ENCODE measurements around the gene FBXO34.
"Not testable (repeated sequence)": the region's sequence is repeated elsewhere in the genome, so short reads cannot be mapped to it uniquely, and the experiment has no call there.

The FBXO34 gene

GRCh38 chr14:55309761-55310365 is 38.6 kb downstream of the FBXO34 start:
- DNase-seq (ENCODE audit: low read depth) = no peak

- DNase-seq (ENCODE audit: low read depth) = not testable (repeated sequence)
These were observed 41.3 kb downstream of the FBXO34 start for GRCh38 chr14:55312379-55313030.

GRCh38 chr14:55313480-55313879 is 42.3 kb downstream of the FBXO34 start:
- DNase-seq (ENCODE audit: low read depth) = no peak

GRCh38 chr14:55314449-55314848 is 43.2 kb downstream of the FBXO34 start:
- no peak for DNase-seq (ENCODE audit: low read depth)

GRCh38 chr14:55316564-55316963 is 45.3 kb downstream of the FBXO34 start:
- DNase-seq (ENCODE audit: low read depth) = no peak

DNA sequence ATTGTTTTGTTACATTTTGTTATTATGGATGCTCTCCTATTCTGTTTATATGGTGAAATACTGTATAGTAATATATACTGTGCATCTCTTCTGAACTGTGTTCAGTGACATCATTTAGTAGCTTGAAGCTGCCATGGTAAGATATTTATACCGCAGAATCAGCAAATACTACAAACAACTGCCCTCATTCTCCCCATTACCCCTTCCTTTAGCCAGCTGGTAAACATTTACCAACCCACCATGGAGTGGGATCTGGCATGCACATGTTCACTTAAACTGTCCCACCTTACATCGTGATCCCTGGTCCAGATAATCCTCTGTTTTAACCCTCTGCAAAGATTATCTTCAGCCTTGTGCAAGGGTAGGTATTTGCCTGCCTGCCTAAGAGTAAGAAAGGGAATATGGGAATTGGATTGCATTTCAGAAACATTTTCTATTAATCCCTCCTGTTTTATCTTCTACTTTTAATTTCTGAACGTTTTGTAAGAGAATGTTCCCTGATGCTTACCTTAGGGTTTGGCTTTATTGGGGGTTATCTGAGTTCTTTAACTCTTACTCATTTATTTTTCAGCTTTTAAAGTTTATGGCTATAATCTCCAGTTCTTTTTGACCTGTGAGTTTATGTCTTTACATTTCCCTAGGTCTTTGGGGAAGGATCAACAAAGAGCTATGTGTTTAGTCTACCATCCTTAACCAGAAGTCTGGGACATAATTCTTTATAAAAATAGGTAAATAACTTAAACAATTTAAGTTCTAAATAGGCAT is 46.5 kb downstream of the FBXO34 start:
- no peak for DNase-seq (ENCODE audit: low read depth)

DNA sequence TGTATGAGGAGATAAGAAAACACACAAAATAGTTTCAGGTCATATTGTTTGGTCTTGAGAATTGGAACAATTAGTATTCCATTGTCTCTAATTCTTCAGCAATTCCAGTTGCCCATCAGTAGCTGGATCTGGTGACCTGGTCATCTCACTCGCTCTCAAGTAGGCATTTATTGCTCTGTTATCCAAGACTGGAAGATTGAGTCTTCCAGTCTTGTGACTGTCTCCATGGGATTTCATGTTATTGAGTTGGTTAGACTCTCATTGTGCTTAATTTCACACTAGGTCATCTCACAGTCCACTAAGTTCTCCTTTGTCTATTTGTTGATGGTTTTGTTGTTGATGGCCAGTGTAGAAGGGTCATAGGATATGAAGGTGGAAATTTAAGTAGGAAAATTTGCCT is 47.5 kb downstream of the FBXO34 start:
- DNase-seq (ENCODE audit: low read depth) = no peak

GRCh38 chr14:55323910-55324309 is 52.7 kb downstream of the FBXO34 start:
- DNase-seq (ENCODE audit: low read depth) = no peak

DNA sequence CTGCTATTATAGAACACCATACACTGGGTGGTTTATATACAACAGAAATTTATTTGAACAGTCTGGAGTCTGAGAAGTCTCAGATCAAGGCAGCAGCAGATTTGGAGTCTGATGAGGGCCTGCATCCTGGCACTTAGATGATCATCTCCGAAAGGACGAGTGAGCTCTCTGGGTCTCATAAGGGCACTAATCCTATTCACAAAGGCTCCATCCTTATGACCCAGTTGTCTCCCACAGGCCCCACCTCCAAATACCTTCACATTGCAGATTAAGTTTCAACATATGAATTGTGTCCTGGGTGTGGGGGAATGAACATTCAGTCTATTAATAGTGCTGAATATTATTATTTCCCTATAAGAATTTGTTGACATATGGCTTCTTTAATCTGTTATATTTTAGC is 53.6 kb downstream of the FBXO34 start:
- DNase-seq (ENCODE audit: low read depth) = no peak

- DNase-seq (ENCODE audit: low read depth) = no peak
These were observed 56.0 kb downstream of the FBXO34 start for GRCh38 chr14:55327179-55327578.

DNA sequence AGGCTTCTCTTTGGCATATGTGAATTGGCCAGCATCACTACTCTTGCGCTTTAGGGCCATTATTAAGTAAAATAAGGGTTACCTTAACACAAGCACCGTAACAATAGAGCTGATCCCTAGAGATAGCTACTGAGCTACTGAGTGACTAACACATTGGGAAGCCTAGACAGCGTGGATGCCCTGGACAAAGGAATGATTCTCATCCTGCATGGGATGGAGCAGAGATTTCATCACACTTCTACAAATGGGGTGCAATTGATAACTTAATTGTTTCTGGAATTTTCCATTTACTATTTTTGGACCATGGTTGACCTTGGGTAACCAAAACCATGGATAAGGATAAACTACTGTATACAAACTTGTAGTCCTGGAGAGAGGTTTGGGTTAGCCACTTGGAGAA is 57.1 kb downstream of the FBXO34 start:
- DNase-seq (ENCODE audit: low read depth) = peak; percentile 27

DNA sequence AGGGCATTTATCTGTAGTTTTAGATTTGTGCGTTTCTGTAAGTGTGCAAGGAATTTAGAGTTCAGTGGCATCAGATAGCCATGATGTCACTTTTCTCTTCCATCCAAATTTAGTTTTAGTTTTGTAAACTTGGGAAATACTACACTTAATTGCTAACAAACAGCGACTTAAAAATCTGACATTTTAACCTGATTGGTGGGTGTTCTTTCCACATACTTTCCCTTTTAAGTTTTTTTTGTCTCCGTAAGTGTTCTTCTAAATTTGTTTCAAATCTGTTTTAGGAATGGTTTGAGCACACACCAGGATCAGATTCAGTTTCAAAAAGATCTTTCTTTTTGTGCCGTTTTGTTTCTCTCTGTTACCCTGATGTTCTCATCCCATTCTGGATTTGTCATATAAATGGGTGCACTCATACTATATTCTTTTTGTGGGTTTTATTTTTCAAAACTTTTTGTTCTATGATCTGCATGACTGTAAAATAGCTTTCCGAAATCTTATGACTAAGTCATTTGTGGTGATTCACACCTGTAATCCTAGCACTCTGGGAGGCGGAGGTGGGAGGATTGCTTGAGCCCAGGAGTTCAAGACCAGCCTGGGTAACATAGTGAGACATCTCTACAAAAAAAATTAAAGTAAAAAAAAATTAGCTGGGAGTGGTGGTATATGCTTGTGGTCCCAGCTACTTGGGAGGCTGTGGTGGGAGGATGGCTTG is 58.9 kb downstream of the FBXO34 start:
- DNase-seq (ENCODE audit: low read depth) = peak; percentile 41

DNA sequence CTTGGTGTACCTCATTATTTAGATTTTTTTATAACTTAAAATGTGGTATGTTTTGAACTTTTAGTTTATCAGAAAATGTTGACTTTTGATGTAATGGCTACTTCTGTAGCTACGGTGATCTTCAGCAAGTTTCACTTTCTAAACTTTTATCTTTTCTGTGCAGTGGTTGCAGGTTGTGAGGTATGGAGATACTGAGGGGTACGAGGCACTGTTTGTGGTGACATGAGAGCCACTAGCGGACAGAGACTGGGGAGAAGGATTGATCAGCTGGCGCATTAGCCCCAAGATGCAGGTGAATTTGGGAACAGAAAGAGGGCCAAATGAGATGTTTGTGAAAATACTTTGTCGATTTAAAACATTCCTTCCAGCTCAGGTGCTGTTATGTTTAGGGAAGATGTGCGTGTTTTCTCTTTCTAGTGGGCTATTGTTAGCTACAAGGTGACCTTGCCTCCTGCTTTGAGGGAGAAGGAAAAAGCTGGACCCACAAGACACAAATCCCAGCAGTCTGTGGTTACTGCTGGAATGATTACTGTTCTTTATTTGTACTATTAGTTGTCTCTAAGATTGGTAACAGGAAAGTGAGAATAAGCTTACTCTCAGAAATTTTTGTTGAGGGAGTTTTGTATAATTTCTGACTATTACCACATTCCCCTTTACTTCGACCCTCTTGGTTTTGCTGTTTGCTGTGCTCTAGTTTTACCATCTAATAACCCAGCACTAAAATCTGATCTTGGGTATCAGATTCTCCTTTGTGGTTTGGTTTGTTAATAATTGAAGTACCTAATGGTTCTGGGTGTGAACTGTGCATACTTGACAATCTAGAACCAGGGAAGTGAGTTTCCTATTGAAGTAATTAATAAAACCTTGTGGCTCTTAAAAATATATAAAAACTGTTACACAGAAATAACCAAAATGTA is 61.7 kb downstream of the FBXO34 start:
- no peak for DNase-seq (ENCODE audit: low read depth)

DNA sequence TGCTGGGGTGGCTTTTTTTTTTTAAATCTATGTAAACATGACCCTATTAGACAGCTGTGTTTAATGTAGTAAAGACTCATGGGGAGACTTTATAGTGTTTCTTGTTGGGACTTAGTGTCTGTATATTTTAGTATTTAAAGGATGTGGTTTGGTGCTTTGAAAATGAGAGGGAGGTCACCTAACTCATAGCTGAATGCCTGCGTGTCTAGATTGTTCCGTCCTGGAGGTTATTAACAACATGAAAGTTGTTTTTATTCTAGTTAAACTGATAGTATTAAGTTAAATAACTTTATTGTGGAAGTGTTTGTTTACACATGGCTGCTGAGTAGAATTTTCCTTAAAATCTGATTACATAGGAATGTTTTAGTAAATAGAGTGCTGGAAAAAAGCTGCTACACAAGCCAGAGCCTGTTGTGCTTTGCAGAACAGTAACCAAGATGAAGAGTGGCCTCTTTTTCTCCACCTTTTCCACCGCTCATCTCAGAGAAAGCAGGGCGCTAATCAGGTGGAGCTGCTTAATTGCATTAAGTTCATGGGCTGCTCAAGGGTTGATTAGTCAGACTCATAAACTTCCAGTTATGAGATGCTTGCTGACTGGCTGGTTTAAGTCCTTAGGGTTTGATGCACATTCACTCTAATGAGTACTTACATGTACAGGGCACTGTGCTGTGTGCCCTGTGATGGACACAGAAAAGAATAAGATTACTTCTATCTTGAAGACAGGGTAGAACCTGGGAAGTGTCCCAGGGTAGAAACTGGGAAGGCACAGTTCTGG is 62.7 kb downstream of the FBXO34 start:
- peak; percentile 31 for DNase-seq (ENCODE audit: low read depth)

DNA sequence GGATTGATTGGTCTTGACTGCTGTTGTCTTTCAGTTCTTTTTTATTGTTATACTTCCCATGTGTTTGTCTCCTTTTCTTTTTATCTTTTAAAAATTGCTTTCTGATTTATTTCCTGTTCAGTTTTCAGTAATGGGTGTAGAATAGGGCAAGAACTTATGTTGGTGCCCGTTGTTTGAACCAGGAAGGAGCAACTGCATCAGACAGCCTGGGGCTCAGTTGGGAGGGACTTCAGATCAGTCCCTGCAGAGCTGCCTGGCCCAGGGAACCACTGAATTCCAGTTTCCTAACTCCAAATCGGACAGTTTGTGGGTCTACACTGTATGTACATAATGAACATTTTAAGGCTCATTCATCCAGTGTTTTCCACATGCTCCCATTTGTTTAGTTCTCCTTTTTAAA is 64.9 kb downstream of the FBXO34 start:
- no peak for DNase-seq (ENCODE audit: low read depth)

DNA sequence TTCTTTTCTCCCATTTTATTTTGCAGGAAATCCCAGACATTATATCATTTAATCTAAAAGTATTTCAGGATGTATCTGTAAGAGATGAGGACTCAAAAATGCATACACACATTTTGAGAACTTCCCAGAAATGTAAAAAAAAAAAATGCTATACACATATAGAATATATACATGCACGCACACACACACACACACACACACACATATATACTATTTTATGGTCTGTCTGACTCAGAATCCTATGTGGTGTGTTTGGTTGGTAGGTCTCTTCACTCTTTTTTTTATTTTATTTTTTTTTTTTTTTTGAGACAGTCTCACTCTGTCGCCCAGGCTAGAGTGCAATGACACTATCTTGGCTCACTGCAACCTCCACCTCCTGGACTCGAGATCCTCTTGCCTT is 65.5 kb downstream of the FBXO34 start:
- DNase-seq (ENCODE audit: low read depth) = no peak

- DNase-seq (ENCODE audit: low read depth) = peak; percentile 47
These were observed 68.5 kb downstream of the FBXO34 start for GRCh38 chr14:55339770-55340169.

- DNase-seq (ENCODE audit: low read depth) = no peak
These were observed 69.3 kb downstream of the FBXO34 start for GRCh38 chr14:55340482-55340881.

GRCh38 chr14:55341781-55342180 is 70.6 kb downstream of the FBXO34 start:
- DNase-seq (ENCODE audit: low read depth) = no peak

DNA sequence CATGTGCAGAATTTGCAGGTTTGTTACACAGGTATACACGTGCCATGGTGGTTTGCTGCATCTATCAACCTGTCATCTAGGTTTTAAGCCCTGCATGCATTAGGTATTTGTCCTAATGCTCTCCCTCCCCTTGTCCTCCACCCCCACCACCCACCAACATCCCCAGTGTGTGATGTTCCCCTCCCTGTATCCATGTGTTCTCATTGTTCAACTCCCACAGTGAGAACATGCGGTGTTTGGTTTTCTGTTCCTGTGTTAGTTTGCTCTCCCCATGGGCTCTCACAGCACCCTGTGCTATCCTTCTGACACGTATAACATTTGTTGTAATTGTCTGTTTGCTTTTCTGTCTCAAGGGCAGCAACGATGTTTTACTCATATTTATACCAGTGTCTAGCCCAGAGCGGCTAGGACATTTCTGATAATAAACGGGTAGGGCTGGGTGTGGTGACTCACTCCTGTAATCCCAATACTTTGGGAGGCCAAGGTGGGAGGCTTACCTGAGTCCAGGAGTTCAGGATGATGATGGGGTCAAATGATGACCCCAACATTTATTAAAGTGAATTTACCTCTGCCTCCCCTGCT is 73.5 kb downstream of the FBXO34 start:
- not testable (repeated sequence) for DNase-seq (ENCODE audit: low read depth)
